Prostate gland (tissue), 2 donors: ENCODE measurements around the gene MBD3.

ENCODE experiments used
- POLR2A ChIP-seq: fragments of 450-650 bp; IDR thresholded peaks from one replicate; pipeline ENCODE4 v1.6.1; 2016; ENCODE audit warnings: antibody characterized with exemption, mild to moderate bottlenecking
- TF ChIP-seq, protein P1 (sequence below), 4 experiments: fragments of 200-600 bp in 2 of 4; fragments of 450-650 bp in 2 of 4; sonication (generic) in 2 of 4; IDR thresholded peaks; 1 replicate in 3 of 4; 2 replicates in 1 of 4; pipeline ENCODE4 v1.5.1; 2016 to 2019; ENCODE audit warnings: antibody characterized with exemption in 4 of 4, mild to moderate bottlenecking in 2 of 4, moderate library complexity in 2 of 4

DNA sequence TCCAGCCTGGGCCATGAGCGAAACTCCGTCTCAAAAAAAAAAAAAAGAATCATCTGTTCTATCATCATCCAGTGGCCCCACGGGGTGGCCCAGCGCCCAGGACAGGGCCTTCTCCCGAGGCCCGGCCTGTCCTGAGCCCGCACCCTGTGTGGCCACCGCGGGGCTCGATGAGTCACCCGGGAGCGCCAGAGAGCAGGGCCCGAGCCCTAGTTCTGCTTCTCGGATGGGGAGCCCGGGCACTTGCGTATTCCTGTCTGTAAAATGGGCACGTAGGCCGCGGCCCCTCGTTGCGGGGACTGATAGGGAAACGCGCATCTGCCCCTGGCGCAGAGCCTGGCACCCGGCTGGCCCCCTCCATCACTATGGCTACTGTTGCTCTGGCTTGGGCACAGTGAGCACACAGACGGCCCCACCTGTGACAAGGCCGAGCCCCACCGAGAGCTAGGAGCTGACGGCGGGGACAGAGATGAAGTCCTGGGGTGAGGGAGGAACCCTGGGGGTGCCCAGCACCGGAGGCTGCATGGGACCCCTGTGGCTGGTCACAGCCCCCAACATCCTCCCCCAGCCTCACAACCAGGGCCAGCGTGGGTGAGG lies 33.8 kb upstream of the MBD3 start:
- TF ChIP-seq, protein P1, sequence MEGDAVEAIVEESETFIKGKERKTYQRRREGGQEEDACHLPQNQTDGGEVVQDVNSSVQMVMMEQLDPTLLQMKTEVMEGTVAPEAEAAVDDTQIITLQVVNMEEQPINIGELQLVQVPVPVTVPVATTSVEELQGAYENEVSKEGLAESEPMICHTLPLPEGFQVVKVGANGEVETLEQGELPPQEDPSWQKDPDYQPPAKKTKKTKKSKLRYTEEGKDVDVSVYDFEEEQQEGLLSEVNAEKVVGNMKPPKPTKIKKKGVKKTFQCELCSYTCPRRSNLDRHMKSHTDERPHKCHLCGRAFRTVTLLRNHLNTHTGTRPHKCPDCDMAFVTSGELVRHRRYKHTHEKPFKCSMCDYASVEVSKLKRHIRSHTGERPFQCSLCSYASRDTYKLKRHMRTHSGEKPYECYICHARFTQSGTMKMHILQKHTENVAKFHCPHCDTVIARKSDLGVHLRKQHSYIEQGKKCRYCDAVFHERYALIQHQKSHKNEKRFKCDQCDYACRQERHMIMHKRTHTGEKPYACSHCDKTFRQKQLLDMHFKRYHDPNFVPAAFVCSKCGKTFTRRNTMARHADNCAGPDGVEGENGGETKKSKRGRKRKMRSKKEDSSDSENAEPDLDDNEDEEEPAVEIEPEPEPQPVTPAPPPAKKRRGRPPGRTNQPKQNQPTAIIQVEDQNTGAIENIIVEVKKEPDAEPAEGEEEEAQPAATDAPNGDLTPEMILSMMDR (IDR thresholded peaks at IDR 0.05): no peak
- TF ChIP-seq POLR2A: no peak
